ENCODE measurements around the gene RABL3. TPM values are rescaled to one million over a fixed set of nuclear protein-coding genes. Genes with fewer than 3 reads are reported as not detected.

Gene RABL3
- total RNA-seq, 6 experiments from 2014 or later, result 32.0 to 39.4 (median 36.9) TPM

DNA sequence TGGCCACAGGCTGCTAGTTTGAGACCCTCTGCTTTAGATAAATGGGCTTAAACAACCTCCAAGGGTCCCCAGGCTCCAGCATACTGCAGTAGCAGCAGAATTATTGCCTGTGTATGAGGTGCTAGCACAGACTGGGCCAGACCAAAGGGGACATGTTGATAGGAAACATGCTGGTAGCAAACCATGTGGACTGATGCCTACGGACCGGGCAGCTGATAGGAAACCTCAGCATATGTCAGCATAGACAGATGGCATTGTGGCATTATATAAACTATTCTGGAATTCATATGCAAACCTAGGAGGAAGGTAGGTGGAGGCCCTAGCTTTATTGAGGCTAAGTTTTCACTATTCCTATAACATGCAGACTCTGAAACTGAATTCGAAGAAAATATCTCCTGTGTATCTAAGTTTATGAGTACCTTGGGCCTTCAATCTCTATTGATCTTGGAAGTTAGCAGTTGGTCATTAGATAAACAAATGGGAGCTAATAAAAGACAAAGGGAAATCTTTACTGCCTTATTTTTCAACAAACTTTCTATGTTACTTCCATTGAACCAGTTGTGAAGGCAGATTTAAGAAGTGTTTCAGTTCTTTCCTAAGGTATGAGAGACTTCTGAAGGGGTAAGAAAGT lies 58.5 kb downstream of the RABL3 start:
- Mint-ChIP-seq H3K27me3 (ENCODE audit: insufficient read depth) (no peaks in the 10 kb centered on the region; the same call in 1 of the 2 replicates), H3K4me1 (ENCODE audit: low read depth) (peaks cover 54% of the 10 kb centered on the region), H3K9me3 (peaks cover 8% of the 10 kb centered on the region; the same call in 1 of the 2 replicates), H3K4me3 (no peak overlapping the region), H3K27ac (no peak overlapping the region), H3K36me3 (ENCODE audit: low read depth) (peaks cover 20% of the 10 kb centered on the region)
- DNase-seq, result no peak
- TF ChIP-seq, protein P1, sequence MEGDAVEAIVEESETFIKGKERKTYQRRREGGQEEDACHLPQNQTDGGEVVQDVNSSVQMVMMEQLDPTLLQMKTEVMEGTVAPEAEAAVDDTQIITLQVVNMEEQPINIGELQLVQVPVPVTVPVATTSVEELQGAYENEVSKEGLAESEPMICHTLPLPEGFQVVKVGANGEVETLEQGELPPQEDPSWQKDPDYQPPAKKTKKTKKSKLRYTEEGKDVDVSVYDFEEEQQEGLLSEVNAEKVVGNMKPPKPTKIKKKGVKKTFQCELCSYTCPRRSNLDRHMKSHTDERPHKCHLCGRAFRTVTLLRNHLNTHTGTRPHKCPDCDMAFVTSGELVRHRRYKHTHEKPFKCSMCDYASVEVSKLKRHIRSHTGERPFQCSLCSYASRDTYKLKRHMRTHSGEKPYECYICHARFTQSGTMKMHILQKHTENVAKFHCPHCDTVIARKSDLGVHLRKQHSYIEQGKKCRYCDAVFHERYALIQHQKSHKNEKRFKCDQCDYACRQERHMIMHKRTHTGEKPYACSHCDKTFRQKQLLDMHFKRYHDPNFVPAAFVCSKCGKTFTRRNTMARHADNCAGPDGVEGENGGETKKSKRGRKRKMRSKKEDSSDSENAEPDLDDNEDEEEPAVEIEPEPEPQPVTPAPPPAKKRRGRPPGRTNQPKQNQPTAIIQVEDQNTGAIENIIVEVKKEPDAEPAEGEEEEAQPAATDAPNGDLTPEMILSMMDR (IDR thresholded peaks at IDR 0.05), result no peak

DNA sequence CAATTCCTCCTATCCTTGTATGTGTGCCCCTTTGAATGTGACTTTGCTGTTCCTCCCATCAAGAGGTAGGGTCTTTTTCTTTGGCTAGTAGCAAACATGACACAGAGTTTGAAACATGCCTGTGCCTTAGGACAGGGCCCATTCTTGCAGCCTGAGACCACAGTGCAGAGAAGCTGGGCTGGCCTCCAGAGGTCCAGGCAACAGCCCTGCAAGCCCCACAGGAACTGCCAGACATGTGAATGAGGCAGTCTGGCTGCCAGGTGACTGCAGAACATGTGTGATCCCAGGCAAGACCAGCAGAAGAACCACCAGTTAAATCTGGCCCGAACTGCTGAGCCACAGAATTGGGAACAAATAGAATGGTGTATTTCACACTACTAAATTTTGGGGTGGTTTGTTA lies 59.1 kb downstream of the RABL3 start:
- TF ChIP-seq, protein P1 (IDR thresholded peaks at IDR 0.05), result no peak
- no peak for DNase-seq
- Mint-ChIP-seq H3K36me3 (ENCODE audit: low read depth) (peaks cover 20% of the 10 kb centered on the region), H3K4me1 (ENCODE audit: low read depth) (peaks cover 54% of the 10 kb centered on the region), H3K27ac (no peak overlapping the region), H3K9me3 (peaks cover 8% of the 10 kb centered on the region; the same call in 1 of the 2 replicates), H3K27me3 (ENCODE audit: insufficient read depth) (no peaks in the 10 kb centered on the region; the same call in 1 of the 2 replicates), H3K4me3 (no peak overlapping the region)

DNA sequence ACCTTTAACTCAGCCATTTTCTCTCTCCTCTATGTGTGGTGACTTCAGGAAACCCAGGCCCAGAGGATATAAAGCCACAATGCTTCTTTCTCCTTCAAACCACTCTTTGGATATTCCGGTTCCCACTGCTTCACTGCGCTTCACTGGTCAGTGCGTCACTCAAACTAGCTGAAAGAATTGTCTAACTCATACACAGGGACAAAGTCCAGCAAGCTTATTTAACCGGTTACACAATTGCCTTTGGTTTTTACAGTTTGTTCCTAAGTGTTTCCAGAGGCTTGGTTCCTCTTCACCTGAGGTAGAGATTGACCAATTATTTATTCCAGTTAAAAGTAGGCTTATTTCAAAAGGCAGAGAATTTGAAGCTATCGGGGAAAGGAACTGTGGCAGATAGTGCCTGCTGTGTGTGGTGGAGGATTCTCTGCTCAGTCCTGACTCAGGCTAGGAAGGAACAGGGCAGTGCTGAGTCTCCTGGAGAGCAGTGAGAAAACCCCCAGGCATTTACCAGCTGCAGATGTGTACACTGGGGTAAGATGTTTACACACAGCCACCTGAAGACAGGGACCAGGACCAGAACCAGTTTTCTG lies 60.1 kb downstream of the RABL3 start, which contains the start of gene HGD:
Gene HGD, minus strand, starts transcription at position 145 of the 587 bp plus-strand sequence. Its CDS starts 128 bp downstream, at position 17.
- H3K27me3 Mint-ChIP-seq (ENCODE audit: insufficient read depth), result no peaks in the 10 kb centered on the region; the same call in none of the 2 replicates
- TF ChIP-seq, protein P1 (IDR thresholded peaks at IDR 0.05), result no peak
- DNase-seq, result no peak
- peak within 1 kb of the TSS; percentile 36; the same call in 1 of the 2 replicates for H3K27ac Mint-ChIP-seq
- no peak within 1 kb of the TSS for H3K4me3 Mint-ChIP-seq
- H3K4me1 Mint-ChIP-seq (ENCODE audit: low read depth), result peaks cover 59% of the 10 kb centered on the region
- peaks cover 8% of the 10 kb centered on the region; the same call in 1 of the 2 replicates for H3K9me3 Mint-ChIP-seq
- peaks cover 26% of the 10 kb centered on the region for H3K36me3 Mint-ChIP-seq (ENCODE audit: low read depth)

DNA sequence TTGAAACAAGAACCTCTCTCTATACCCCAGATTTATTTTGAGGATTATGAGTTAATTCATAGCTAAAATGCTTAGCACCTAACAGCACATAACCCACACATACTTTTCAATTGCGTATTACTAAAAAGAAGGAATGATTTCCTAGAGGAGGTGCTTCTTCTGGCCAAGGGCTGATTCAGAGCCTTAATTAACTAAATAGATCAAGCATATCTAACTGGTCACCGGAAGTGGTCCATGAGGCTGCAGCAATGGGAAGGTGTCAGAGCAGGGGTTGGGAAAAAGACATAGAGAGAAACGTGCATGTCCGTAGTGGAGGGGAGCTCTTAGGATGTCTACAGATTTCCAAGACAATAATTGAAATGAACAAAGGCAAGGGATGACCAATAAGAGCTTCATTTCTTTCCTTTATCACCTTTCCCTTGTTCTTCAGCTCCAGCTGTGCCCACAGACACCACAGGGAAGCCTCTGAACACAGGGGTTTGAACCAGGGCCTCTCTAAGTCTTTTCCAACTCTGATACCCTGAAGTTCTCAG lies 60.7 kb downstream of the RABL3 start:
- Mint-ChIP-seq H3K27ac (no peak overlapping the region), H3K4me3 (no peak overlapping the region), H3K27me3 (ENCODE audit: insufficient read depth) (no peaks in the 10 kb centered on the region; the same call in 1 of the 2 replicates), H3K36me3 (ENCODE audit: low read depth) (peaks cover 23% of the 10 kb centered on the region), H3K9me3 (peaks cover 8% of the 10 kb centered on the region; the same call in 1 of the 2 replicates), H3K4me1 (ENCODE audit: low read depth) (peaks cover 53% of the 10 kb centered on the region)
- TF ChIP-seq, protein P1 (IDR thresholded peaks at IDR 0.05), result no peak
- no peak for DNase-seq

DNA sequence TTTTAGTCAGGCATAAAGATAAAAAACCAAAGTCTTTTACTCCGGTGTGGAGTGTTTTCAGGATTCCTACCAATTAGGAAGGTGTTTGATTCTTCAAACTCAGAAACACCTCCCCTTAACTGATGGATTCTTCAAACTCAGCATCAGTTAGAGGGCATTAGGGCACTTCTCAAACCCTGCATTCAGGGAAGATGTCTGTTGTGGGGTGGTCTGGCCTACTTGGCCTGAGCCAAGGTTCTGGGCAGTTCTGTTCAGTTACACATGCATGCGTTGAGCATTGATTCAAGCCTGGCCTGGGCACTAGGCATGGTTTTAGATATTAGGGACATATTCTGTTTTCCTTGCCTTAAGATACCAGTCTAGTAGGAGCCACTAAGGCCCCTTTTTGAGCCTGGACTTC lies 61.3 kb downstream of the RABL3 start:
- TF ChIP-seq, protein P1 (IDR thresholded peaks at IDR 0.05), result no peak
- no peak overlapping the region for H3K4me3 Mint-ChIP-seq
- peaks cover 51% of the 10 kb centered on the region for H3K4me1 Mint-ChIP-seq (ENCODE audit: low read depth)
- H3K27me3 Mint-ChIP-seq (ENCODE audit: insufficient read depth), result no peaks in the 10 kb centered on the region; the same call in 1 of the 2 replicates
- peaks cover 24% of the 10 kb centered on the region for H3K36me3 Mint-ChIP-seq (ENCODE audit: low read depth)
- peaks cover 8% of the 10 kb centered on the region; the same call in 1 of the 2 replicates for H3K9me3 Mint-ChIP-seq
- H3K27ac Mint-ChIP-seq, result no peak overlapping the region
- DNase-seq, result no peak

Measured in HFFc6 (cell line).